HEK293 (cell line): ENCODE results near the gene SYAP1.
A peak's percentile ranks its signal among the peaks of the same experiment; 100 is the strongest.

Experiments used
- CTCF ChIA-PET: fragments of 350-600 bp; formaldehyde crosslinking; extraction: SDS; loops from one replicate; lab custom pipeline; 2021; ENCODE audit warnings: antibody characterized with exemption; lab: Yijun Ruan, JAX
- POLR2A ChIA-PET: fragments of 300-600 bp; formaldehyde crosslinking; extraction: SDS; loops from one replicate; lab custom pipeline; 2020; ENCODE audit warnings: antibody characterized with exemption, inconsistent platforms; lab: Yijun Ruan, JAX
- H3K27ac ChIP-seq: fragments of 200-500 bp; sonication (Bioruptor generic); 2 replicates; pipeline ENCODE4 v1.5.1; 2014; ENCODE audit warnings: low read depth, low read length, control low read depth, inconsistent platforms; ENCODE audit errors: extremely low read depth
- H3K36me3 ChIP-seq, 2 experiments: fragments of 200-500 bp in 1 of 2; sonication (Bioruptor generic) in 1 of 2; 1 replicate in 1 of 2; 2 replicates in 1 of 2; pipeline ENCODE4 v1.5.1; 2014 to 2017; ENCODE audit warnings: inconsistent platforms in 2 of 2, low read length in 2 of 2; ENCODE audit not compliant: control insufficient read depth in 2 of 2, insufficient read depth in 1 of 2
- H3K4me1 ChIP-seq: fragments of 200-500 bp; sonication (Bioruptor generic); 2 replicates; pipeline ENCODE4 v1.5.1; 2014; ENCODE audit warnings: mild to moderate bottlenecking, low read length, inconsistent platforms; ENCODE audit not compliant: control insufficient read depth, insufficient read depth
- H3K4me3 ChIP-seq: 2 replicates; pipeline ENCODE4 v1.5.1; 2011; ENCODE audit warnings: low read depth, mild to moderate bottlenecking, control low read depth, low read length, moderate library complexity
- H3K9me3 ChIP-seq: fragments of 200-500 bp; sonication (Bioruptor generic); 2 replicates; pipeline ENCODE4 v1.5.1; 2014; ENCODE audit warnings: low read depth, low read length, inconsistent platforms; ENCODE audit not compliant: control insufficient read depth, insufficient read depth
- HOXA7 ChIP-seq: sonication (generic); formaldehyde crosslinking; IDR thresholded peaks from 2 replicates; pipeline ENCODE4 v1.8.1; 2022; ENCODE audit warnings: missing genetic modification reagents, borderline replicate concordance
- IKZF3 ChIP-seq: fragments of 450-650 bp; IDR thresholded peaks from 2 replicates; pipeline ENCODE4 v1.5.0; 2018; ENCODE audit warnings: missing biosample characterization, mild to moderate bottlenecking, missing genetic modification characterization, moderate library complexity
- KLF1 ChIP-seq: fragments of 450-650 bp; formaldehyde crosslinking; IDR thresholded peaks from 2 replicates; pipeline ENCODE4 v1.5.1; 2016; ENCODE audit warnings: missing biosample characterization, missing genetic modification characterization
- SCRT2 ChIP-seq: fragments of 450-650 bp; formaldehyde crosslinking; IDR thresholded peaks from 2 replicates; pipeline ENCODE4 v1.5.1; 2016; ENCODE audit warnings: missing biosample characterization, missing genetic modification characterization
- SETDB1 ChIP-seq: IDR thresholded peaks from one replicate; pipeline ENCODE4 v1.6.1; 2017; ENCODE audit warnings: mild to moderate bottlenecking, low read length, moderate library complexity, mixed read lengths; ENCODE audit not compliant: insufficient read length
- ZBTB49 ChIP-seq: fragments of 450-650 bp; formaldehyde crosslinking; IDR thresholded peaks from 2 replicates; pipeline ENCODE4 v1.5.1; 2016; ENCODE audit warnings: missing biosample characterization, missing genetic modification characterization, low read depth
- ZNF121 ChIP-seq: fragments of 450-650 bp; formaldehyde crosslinking; IDR thresholded peaks from 2 replicates; pipeline ENCODE4 v1.5.1; 2016; ENCODE audit warnings: missing biosample characterization, missing genetic modification characterization
- ZNF18 ChIP-seq: fragments of 450-650 bp; formaldehyde crosslinking; IDR thresholded peaks from 2 replicates; pipeline ENCODE4 v1.5.1; 2016; ENCODE audit warnings: missing biosample characterization, missing genetic modification characterization
- ZNF2 ChIP-seq: fragments of 450-650 bp; formaldehyde crosslinking; IDR thresholded peaks from 2 replicates; pipeline ENCODE4 v1.5.1; 2016; ENCODE audit warnings: missing biosample characterization, missing genetic modification characterization
- ZNF510 ChIP-seq: fragments of 450-650 bp; formaldehyde crosslinking; IDR thresholded peaks from 2 replicates; pipeline ENCODE4 v1.5.1; 2018; ENCODE audit warnings: mild to moderate bottlenecking, missing genetic modification characterization, missing biosample characterization; ENCODE audit not compliant: insufficient replicate concordance
- ZNF530 ChIP-seq: fragments of 450-650 bp; formaldehyde crosslinking; IDR thresholded peaks from 2 replicates; pipeline ENCODE4 v1.5.1; 2016; ENCODE audit warnings: low read depth, missing biosample characterization, missing genetic modification characterization
- ZNF571 ChIP-seq: fragments of 450-650 bp; formaldehyde crosslinking; IDR thresholded peaks from 2 replicates; pipeline ENCODE4 v1.5.0; 2017; ENCODE audit warnings: missing biosample characterization, missing genetic modification characterization
- ZXDB ChIP-seq: fragments of 450-650 bp; formaldehyde crosslinking; IDR thresholded peaks from 2 replicates; pipeline ENCODE4 v1.5.1; 2016; ENCODE audit warnings: missing biosample characterization, missing genetic modification characterization
- TF ChIP-seq, protein P1 (sequence below): fragments of 450-650 bp; formaldehyde crosslinking; IDR thresholded peaks from 2 replicates; pipeline ENCODE4 v1.5.1; 2016; ENCODE audit warnings: missing biosample characterization, missing genetic modification characterization

The SYAP1 gene

DNA sequence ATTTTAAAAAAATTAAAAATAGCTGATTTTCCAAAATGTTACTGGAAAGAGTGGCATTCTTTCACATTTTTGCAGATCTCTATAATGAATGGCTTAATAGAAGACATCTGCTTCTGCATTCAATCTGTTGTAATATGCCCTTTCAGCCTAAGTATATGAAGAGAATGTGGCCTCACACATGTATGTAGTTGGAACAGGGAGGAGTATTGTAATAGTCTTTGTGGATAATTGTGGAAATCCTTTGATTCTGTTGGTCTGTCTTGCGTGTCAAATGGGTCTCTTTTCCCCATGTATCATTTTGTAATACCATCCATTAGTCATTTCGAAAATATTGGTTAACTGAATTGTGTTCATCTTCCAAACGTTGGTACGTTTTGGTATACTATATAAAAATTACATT lies 78.4 kb downstream of the SYAP1 start (continued):
- TF ChIP-seq ZNF18 (no peak), ZNF571 (tag by site-specific recombination) (no peak), HOXA7 (no peak), ZNF121 (tag by site-specific recombination) (no peak)
- TF ChIP-seq, all 188 proteins: peak for 0

GRCh38 chrX:16804923-16805464 lies 85.6 kb downstream of the SYAP1 start:
- POLR2A ChIA-PET, result interaction anchor here (0.6 to 1.1 kb wide), 2 partner anchors 21 to 63 kb away, joined by 3 to 4 read pairs; no protein-coding TSS in a partner anchor
- peaks cover 9% of the 10 kb centered on the region for H3K4me1 ChIP-seq
- no peak overlapping the region for H3K4me3 ChIP-seq
- H3K36me3 ChIP-seq, result peaks cover 8 to 24% of the 10 kb centered on the region in 2 experiments
- no peak overlapping the region for H3K27ac ChIP-seq
- H3K9me3 ChIP-seq, result no peaks in the 10 kb centered on the region
- TF ChIP-seq SETDB1 (no peak), KLF1 (tag by site-specific recombination) (peak; percentile 83), SCRT2 (tag by site-specific recombination) (no peak)
- CTCF ChIA-PET, result interaction anchor here (0.6 to 4.4 kb wide), 3 partner anchors 9 to 128 kb away, joined by 3 to 15 read pairs (median 3); no protein-coding TSS in a partner anchor

- H3K4me3 ChIP-seq, result no peak overlapping the region
- CTCF ChIA-PET, result interaction anchor here (0.6 to 4.4 kb wide), 13 partner anchors 10 to 888 kb away, joined by 3 to 16 read pairs (median 5); no protein-coding TSS in a partner anchor
- POLR2A ChIA-PET, result interaction anchor here (1.3 to 1.9 kb wide), 4 partner anchors 19 to 88 kb away, joined by 4 to 8 read pairs (median 6); partner anchors contain the start of genes RBBP7 and SYAP1
Observed at GRCh38 chrX:16807548-16807947, 88.1 kb downstream of the SYAP1 start.

More at GRCh38 chrX:16807548-16807947, 88.1 kb downstream of the SYAP1 start:
- Histone ChIP-seq H3K4me1 (peaks cover 9% of the 10 kb centered on the region), H3K36me3 (peaks cover 4 to 28% of the 10 kb centered on the region in 2 experiments), H3K27ac (no peak overlapping the region), H3K9me3 (no peaks in the 10 kb centered on the region)
- TF ChIP-seq ZNF510 (tag by site-specific recombination), result no peak
- TF ChIP-seq ZBTB49 (tag by site-specific recombination), result no peak
- no peak for TF ChIP-seq ZXDB (tag by site-specific recombination)
- TF ChIP-seq IKZF3, result 0 out of 2 replicates have a peak, but pooled peaks have one; percentile 46
- no peak for TF ChIP-seq ZNF2 (tag by site-specific recombination)
- no peak for TF ChIP-seq ZNF530
- TF ChIP-seq, protein P1, sequence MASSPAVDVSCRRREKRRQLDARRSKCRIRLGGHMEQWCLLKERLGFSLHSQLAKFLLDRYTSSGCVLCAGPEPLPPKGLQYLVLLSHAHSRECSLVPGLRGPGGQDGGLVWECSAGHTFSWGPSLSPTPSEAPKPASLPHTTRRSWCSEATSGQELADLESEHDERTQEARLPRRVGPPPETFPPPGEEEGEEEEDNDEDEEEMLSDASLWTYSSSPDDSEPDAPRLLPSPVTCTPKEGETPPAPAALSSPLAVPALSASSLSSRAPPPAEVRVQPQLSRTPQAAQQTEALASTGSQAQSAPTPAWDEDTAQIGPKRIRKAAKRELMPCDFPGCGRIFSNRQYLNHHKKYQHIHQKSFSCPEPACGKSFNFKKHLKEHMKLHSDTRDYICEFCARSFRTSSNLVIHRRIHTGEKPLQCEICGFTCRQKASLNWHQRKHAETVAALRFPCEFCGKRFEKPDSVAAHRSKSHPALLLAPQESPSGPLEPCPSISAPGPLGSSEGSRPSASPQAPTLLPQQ (tag by site-specific recombination), result no peak
